Smooth muscle cell (in vitro differentiated cells): ENCODE results near the gene NFKB1. TPM values are rescaled to one million over a fixed set of nuclear protein-coding genes. Genes with fewer than 3 reads are reported as not detected.

Experiments
- DNase-seq: peaks from one replicate; lab custom pipeline; 2025; ENCODE audit not compliant: unreplicated experiment; lab: John Stamatoyannopoulos, UW
- H2AFZ ChIP-seq: fragments of 200-600 bp; sonication (generic); 2 replicates; pipeline ENCODE4 v1.6.0; 2016; ENCODE audit warnings: antibody characterized with exemption, low read depth, mild to moderate bottlenecking
- H3F3A ChIP-seq: fragments of 200-600 bp; sonication (generic); 2 replicates; pipeline ENCODE4 v1.6.0; 2017; ENCODE audit warnings: antibody characterized with exemption, low read depth
- H3K27ac ChIP-seq: fragments of 200-600 bp; sonication (generic); 2 replicates; pipeline ENCODE4 v1.5.1; 2016; ENCODE audit warnings: low read depth, mild to moderate bottlenecking
- H3K27me3 ChIP-seq: fragments of 200-600 bp; sonication (generic); 2 replicates; pipeline ENCODE4 v1.6.1; 2016; ENCODE audit warnings: low read depth, mild to moderate bottlenecking
- H3K36me3 ChIP-seq: fragments of 200-600 bp; sonication (generic); 2 replicates; pipeline ENCODE4 v1.5.1; 2016; ENCODE audit warnings: low read depth
- H3K4me1 ChIP-seq: fragments of 200-600 bp; sonication (generic); 2 replicates; pipeline ENCODE4 v1.5.1; 2016; ENCODE audit warnings: low read depth
- H3K4me2 ChIP-seq: fragments of 200-600 bp; sonication (generic); 2 replicates; pipeline ENCODE4 v1.6.0; 2016; ENCODE audit warnings: mild to moderate bottlenecking
- H3K4me3 ChIP-seq: fragments of 200-600 bp; sonication (generic); 2 replicates; pipeline ENCODE4 v1.5.1; 2016; ENCODE audit warnings: mild to moderate bottlenecking
- H3K79me2 ChIP-seq: fragments of 200-600 bp; sonication (generic); 2 replicates; pipeline ENCODE4 v1.6.0; 2016; ENCODE audit warnings: low read depth, mild to moderate bottlenecking
- H3K9ac ChIP-seq: fragments of 200-600 bp; sonication (generic); 2 replicates; pipeline ENCODE4 v1.6.0; 2016; ENCODE audit warnings: low read depth
- H3K9me3 ChIP-seq: fragments of 200-600 bp; sonication (generic); replicated peaks from 2 replicates; pipeline ENCODE4 v1.5.1; 2016; ENCODE audit warnings: low read depth
- H4K20me1 ChIP-seq: fragments of 200-600 bp; sonication (generic); 2 replicates; pipeline ENCODE4 v1.6.0; 2016; ENCODE audit warnings: low read depth
- WGBS: methylation state at CpG from one replicate; pipeline ENCODE4 v1.1.7; 2016; ENCODE audit warnings: low lambda C conversion rate; 5-methylcytosine and 5-hydroxymethylcytosine counted together
- polyA plus RNA-seq: library from polyadenylated mRNA; unstranded; fragments of >200 nt; fragmentation: Nextera tagmentation; extraction: Ambion mirVana; gene quantifications from 2 replicates; pipeline ENCODE4 v1.2.1, GENCODE V29; 2016
- total RNA-seq: library from RNA; depleted of rRNA; stranded (reverse); fragments of >200 nt; gene quantifications from 2 replicates; pipeline ENCODE4 v1.2.3, GENCODE V29; 2014
- TF ChIP-seq, protein P1 (sequence below): fragments of 200-600 bp; sonication (generic); IDR thresholded peaks from 2 replicates; pipeline ENCODE4 v1.5.1; 2017; ENCODE audit warnings: borderline replicate concordance, mild to moderate bottlenecking, antibody characterized with exemption; ENCODE audit not compliant: insufficient read depth, poor library complexity, severe bottlenecking

NFKB1 gene
- total and polyA plus RNA-seq, 2 experiments from 2014 or later: 15.6 to 16.1 TPM

DNA sequence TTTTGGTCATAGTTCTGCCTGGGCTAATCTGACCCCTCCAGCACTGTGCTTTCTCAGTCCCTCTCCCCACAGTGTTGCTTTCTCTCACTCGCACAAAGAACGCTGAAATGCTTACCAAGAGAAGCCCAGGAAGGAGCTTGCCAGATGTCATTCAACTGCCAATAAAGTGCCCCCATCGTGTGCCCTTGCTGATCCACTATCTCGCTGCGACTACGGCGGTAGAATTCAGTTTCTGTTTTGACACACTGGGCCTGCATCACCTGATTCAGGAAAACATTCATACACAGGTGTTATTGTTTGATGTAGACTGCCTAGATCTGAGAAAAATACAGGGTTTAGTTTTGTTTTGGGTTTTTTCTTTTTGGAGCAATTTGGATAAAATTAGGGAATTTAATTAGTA lies 138.4 kb downstream of the NFKB1 start:
- 95% methylated on average over 7 of the region's 7 CpGs for WGBS

GRCh38 chr4:102640669-102641068 lies 139.5 kb downstream of the NFKB1 start:
- H4K20me1 ChIP-seq: no peaks in the 10 kb centered on the region
- H3K9me3 ChIP-seq: no peaks in the 10 kb centered on the region
- H3K4me3 ChIP-seq: no peak overlapping the region
- H3K79me2 ChIP-seq: no peaks in the 10 kb centered on the region
- no peak overlapping the region for H3K9ac ChIP-seq
- DNase-seq: no peak
- H3K4me2 ChIP-seq: peak overlapping the region; percentile 2
- no peaks in the 10 kb centered on the region for H3K27me3 ChIP-seq
- WGBS: 45% methylated on average over 4 of the region's 4 CpGs
- no peak overlapping the region for H2AFZ ChIP-seq
- TF ChIP-seq, protein P1, sequence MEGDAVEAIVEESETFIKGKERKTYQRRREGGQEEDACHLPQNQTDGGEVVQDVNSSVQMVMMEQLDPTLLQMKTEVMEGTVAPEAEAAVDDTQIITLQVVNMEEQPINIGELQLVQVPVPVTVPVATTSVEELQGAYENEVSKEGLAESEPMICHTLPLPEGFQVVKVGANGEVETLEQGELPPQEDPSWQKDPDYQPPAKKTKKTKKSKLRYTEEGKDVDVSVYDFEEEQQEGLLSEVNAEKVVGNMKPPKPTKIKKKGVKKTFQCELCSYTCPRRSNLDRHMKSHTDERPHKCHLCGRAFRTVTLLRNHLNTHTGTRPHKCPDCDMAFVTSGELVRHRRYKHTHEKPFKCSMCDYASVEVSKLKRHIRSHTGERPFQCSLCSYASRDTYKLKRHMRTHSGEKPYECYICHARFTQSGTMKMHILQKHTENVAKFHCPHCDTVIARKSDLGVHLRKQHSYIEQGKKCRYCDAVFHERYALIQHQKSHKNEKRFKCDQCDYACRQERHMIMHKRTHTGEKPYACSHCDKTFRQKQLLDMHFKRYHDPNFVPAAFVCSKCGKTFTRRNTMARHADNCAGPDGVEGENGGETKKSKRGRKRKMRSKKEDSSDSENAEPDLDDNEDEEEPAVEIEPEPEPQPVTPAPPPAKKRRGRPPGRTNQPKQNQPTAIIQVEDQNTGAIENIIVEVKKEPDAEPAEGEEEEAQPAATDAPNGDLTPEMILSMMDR: no peak
- H3K4me1 ChIP-seq: peaks cover 3% of the 10 kb centered on the region
- H3K36me3 ChIP-seq: peaks cover 28% of the 10 kb centered on the region
- peak overlapping the region; percentile 84 for H3K27ac ChIP-seq
- H3F3A ChIP-seq: peaks cover 16% of the 10 kb centered on the region

More for the DNA sequence above, 138.4 kb downstream of the NFKB1 start:
- Histone ChIP-seq H3K27me3 (no peaks in the 10 kb centered on the region), H3K4me3 (no peak overlapping the region), H3K9ac (no peak overlapping the region), H3K4me2 (no peak overlapping the region), H3K4me1 (peaks cover 3% of the 10 kb centered on the region), H3F3A (peaks cover 16% of the 10 kb centered on the region), H4K20me1 (no peaks in the 10 kb centered on the region), H3K9me3 (no peaks in the 10 kb centered on the region), H3K27ac (peak overlapping the region; percentile 84), H3K79me2 (no peaks in the 10 kb centered on the region), H2AFZ (no peak overlapping the region), H3K36me3 (peaks cover 19% of the 10 kb centered on the region)
- TF ChIP-seq, protein P1: no peak
- DNase-seq: no peak

GRCh38 chr4:102641793-102642192 lies 140.6 kb downstream of the NFKB1 start:
- no peak for DNase-seq
- H3K36me3 ChIP-seq: peaks cover 38% of the 10 kb centered on the region
- TF ChIP-seq, protein P1: no peak
- peaks cover 3% of the 10 kb centered on the region for H3K4me1 ChIP-seq
- H3K79me2 ChIP-seq: no peaks in the 10 kb centered on the region
- H2AFZ ChIP-seq: no peak overlapping the region
- peak overlapping the region; percentile 23 for H3K9ac ChIP-seq
- peaks cover 16% of the 10 kb centered on the region for H3F3A ChIP-seq
- peak overlapping the region; percentile 84 for H3K27ac ChIP-seq
- H3K4me2 ChIP-seq: no peak overlapping the region
- no peak overlapping the region for H3K4me3 ChIP-seq
- no peaks in the 10 kb centered on the region for H4K20me1 ChIP-seq
- no peaks in the 10 kb centered on the region for H3K27me3 ChIP-seq
- no peaks in the 10 kb centered on the region for H3K9me3 ChIP-seq

DNA sequence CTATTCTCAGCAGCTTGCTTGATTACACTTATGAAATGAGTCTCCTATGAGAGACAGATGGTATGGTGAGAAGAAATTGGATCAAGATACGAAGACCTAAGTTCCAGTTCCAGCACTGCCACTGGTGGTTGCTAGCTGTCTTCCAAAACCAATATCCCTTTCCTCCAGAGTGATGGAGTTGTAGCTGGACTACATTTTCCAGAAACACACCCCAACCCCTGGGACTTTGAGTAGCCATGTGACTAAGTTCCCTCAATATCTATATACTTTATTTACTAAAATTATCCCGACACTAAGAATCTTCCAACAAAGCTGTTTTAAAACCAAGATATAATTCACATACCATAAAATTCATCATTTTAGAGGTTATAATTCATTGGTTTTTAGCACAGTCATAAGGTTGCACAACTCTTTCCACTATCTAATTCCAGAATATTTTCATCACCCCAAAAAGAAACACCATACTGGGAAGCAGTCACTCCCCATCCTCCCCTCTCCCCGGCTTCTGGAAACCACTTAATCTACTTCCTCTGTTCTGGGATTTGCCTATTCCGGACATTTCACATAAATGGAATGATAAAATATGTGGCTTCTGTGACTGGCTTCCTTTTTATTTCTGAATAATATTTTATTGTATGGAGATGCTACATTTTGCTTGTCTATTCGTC lies 141.6 kb downstream of the NFKB1 start:
- no peaks in the 10 kb centered on the region for H3K9me3 ChIP-seq
- peak overlapping the region; percentile 23 for H3K9ac ChIP-seq
- peaks cover 36% of the 10 kb centered on the region for H3K36me3 ChIP-seq
- WGBS: 59% methylated on average over 5 of the region's 5 CpGs
- H2AFZ ChIP-seq: no peak overlapping the region
- H3K27ac ChIP-seq: peak overlapping the region; percentile 84
- H3K4me2 ChIP-seq: peak overlapping the region; percentile 6
- TF ChIP-seq, protein P1: no peak
- DNase-seq: no peak
- peaks cover 3% of the 10 kb centered on the region for H3K4me1 ChIP-seq
- no peak overlapping the region for H3K4me3 ChIP-seq
- no peaks in the 10 kb centered on the region for H3K79me2 ChIP-seq
- no peaks in the 10 kb centered on the region for H3K27me3 ChIP-seq
- no peaks in the 10 kb centered on the region for H4K20me1 ChIP-seq
- peaks cover 16% of the 10 kb centered on the region for H3F3A ChIP-seq
